ENCODE measurements around the gene GABRA4.

GABRA4 gene

DNA sequence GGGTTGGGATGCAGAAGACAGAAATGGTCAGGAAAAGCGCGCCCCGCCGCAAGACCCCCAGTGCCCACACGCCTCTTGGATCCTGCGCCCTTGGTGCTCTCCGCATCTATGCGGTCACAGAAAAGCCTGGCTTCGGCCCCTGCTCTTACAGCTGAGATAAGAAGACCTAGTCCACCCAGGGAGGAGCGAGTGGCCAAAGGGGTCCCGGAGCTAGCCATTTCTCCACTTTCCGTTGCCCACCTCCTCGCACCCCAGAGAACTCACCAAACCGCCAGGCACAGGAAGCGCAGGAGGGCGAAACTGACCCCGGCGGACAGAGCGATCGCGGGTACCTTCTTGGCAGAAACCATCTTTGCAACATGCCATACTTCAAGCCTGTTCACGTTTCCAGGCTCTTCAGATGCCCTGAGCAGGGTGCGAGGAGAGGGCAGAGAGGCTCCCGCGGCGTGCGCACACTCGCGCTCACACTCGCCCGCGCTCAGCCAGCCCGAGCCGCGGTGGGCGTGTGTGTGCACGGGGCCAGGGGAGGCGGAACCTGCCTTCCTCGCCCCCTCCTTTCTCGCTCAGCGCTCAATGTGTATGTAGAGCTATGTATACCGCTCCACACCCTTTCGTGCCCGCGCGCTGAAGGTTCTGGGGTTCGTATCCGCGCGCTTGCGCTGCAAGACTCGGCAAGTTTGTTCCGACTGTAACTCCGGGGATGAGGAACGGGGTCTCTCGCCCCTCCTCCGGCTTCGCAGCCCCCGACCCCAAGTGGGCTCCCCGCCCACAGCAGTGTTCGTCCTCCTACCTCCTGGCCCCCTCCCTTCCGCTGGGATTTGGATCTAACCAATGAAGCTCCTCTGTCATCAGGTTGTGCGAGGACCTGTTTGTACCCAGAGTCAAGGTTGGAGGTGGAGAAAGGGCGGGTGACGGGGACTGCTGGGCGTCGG, at the start of gene GABRA4:
Gene GABRA4 (minus strand): TSS at position 507 of the 932 bp plus-strand sequence. CDS start 157 bp downstream, at position 350.
- H3K9me3 ChIP-seq (ENCODE audit: low read length): no peaks in the 10 kb centered on the region
- H3K4me3 ChIP-seq (ENCODE audit: low read length): no peak within 1 kb of the TSS
- no peaks in the 10 kb centered on the region for H3K4me1 ChIP-seq (ENCODE audit: insufficient read depth, low read length)
- no peak within 1 kb of the TSS for H2AFZ ChIP-seq (ENCODE audit: low read depth, low read length)
- peaks cover 41% of the 10 kb centered on the region for H3K27me3 ChIP-seq (ENCODE audit: insufficient read depth, low read length)
- H3K36me3 ChIP-seq (ENCODE audit: insufficient read depth, low read length): no peaks in the 10 kb centered on the region

DNA sequence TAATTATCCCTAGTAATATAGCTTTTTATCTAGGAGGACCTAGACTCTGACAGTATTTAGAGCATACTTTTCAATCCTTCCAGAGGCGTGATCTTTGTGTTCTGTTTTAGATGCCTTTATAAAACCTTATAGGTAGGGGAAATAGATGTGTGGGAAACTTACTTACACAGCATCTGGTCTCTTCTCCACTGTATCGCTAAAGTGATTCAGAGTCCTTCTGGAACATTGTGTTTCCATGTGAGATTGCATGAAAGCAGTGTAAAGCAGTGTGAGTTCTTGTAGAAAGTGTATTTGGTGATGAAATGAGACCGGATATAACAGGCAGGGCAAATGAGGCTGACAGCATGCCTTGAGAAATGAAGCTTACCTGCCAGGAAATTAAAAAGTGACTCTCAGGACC, 47.4 kb upstream of the GABRA4 start:
- H3K4me1 ChIP-seq (ENCODE audit: insufficient read depth, low read length): no peaks in the 10 kb centered on the region
- no peaks in the 10 kb centered on the region for H3K27me3 ChIP-seq (ENCODE audit: insufficient read depth, low read length)
- H2AFZ ChIP-seq (ENCODE audit: low read depth, low read length): no peak overlapping the region
- H3K4me3 ChIP-seq (ENCODE audit: low read length): no peak overlapping the region
- H3K9me3 ChIP-seq (ENCODE audit: low read length): no peaks in the 10 kb centered on the region
- no peaks in the 10 kb centered on the region for H3K36me3 ChIP-seq (ENCODE audit: insufficient read depth, low read length)

DNA sequence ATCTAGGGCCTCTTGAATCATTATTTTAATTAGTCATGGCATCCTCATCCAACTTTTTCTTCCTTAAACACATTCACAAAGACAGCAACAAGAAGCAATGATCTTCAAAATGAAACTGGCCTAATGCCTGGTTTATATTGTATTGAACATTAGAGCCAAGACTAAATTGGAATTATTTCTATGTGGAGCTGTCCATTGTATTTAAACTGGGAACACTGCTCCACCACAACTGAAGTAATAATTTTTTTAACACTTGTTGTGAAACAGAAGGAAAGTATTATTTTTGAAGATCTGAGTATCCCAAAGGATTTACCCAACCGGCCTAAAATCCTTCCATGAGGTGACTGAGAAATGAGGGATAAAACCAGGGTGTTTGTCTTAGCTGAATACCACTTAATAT, 44.9 kb upstream of the GABRA4 start:
- H2AFZ ChIP-seq (ENCODE audit: low read depth, low read length): no peak overlapping the region
- H3K4me3 ChIP-seq (ENCODE audit: low read length): no peak overlapping the region
- H3K4me1 ChIP-seq (ENCODE audit: insufficient read depth, low read length): no peaks in the 10 kb centered on the region
- no peaks in the 10 kb centered on the region for H3K27me3 ChIP-seq (ENCODE audit: insufficient read depth, low read length)
- H3K36me3 ChIP-seq (ENCODE audit: insufficient read depth, low read length): no peaks in the 10 kb centered on the region
- H3K9me3 ChIP-seq (ENCODE audit: low read length): no peaks in the 10 kb centered on the region

DNA sequence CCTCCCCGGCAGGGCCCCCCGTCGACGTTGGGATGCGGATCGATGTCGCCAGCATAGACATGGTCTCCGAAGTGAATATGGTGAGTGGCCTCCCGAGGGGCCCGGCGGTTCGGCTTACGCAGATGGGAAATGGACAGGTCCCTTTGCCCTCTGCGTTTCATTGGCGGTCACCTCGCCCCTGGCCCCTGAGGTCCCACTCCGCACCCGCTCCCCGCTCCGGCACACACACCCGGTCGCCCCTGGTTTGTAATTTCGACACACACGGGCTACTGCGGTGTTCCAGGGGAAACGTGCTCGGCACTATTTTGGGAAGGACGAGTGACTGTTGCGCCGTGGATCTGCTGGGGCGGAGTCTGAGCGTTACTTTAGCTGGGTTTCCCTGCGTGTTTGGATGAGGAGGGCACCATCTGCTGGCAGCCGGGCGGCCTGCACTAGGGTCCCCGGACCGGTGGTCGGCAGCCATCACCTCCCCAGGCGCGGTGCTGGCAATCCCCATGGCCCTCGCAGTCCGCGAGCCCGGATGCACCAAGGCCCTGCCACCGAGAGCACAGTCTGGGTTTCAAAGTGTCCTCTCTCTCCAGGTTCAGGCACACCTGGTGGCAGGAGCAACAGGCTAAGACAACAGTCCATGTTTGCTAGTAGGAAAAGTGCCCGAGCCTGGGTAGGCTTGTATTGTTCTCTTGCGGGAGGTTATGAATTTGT, 39.2 kb upstream of the GABRA4 start:
- H2AFZ ChIP-seq (ENCODE audit: low read depth, low read length): peak overlapping the region; percentile 36
- peak overlapping the region; percentile 52 for H3K4me3 ChIP-seq (ENCODE audit: low read length)
- no peaks in the 10 kb centered on the region for H3K9me3 ChIP-seq (ENCODE audit: low read length)
- peaks cover 7% of the 10 kb centered on the region for H3K4me1 ChIP-seq (ENCODE audit: insufficient read depth, low read length)
- no peaks in the 10 kb centered on the region for H3K36me3 ChIP-seq (ENCODE audit: insufficient read depth, low read length)
- peaks cover 20% of the 10 kb centered on the region for H3K27me3 ChIP-seq (ENCODE audit: insufficient read depth, low read length)

DNA sequence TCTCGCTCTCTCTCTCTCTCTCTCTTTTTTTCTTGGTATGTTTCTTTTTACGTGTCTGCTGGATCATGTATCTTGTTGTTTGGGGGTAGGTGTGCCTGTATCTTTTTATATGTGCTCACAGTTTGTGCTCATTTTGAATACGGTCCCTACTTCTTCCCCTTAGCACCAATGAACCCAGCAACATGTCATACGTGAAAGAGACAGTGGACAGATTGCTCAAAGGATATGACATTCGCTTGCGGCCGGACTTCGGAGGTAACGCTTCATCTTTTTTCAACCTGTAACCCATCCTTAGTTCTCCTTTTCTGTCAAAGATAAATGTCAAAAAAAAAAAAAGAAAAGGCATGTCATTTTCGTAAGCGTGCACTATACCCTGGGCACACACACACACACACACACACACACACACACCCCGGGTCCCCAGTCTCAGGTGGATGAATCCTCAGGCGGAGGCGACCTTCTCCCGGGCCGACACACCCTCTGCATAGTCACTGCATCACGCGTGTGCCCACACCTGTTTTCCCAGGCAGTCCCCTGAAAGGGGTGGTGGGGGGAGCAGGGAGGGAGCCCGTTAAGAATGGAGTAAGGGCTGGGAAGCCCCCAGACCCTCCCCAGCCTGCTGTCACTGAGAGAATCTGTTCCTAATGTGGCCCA, 38.5 kb upstream of the GABRA4 start:
- Histone ChIP-seq H2AFZ (ENCODE audit: low read depth, low read length) (peak overlapping the region; percentile 36), H3K27me3 (ENCODE audit: insufficient read depth, low read length) (peaks cover 20% of the 10 kb centered on the region), H3K9me3 (ENCODE audit: low read length) (no peaks in the 10 kb centered on the region), H3K4me1 (ENCODE audit: insufficient read depth, low read length) (peaks cover 7% of the 10 kb centered on the region), H3K4me3 (ENCODE audit: low read length) (peak overlapping the region; percentile 52), H3K36me3 (ENCODE audit: insufficient read depth, low read length) (no peaks in the 10 kb centered on the region)

DNA sequence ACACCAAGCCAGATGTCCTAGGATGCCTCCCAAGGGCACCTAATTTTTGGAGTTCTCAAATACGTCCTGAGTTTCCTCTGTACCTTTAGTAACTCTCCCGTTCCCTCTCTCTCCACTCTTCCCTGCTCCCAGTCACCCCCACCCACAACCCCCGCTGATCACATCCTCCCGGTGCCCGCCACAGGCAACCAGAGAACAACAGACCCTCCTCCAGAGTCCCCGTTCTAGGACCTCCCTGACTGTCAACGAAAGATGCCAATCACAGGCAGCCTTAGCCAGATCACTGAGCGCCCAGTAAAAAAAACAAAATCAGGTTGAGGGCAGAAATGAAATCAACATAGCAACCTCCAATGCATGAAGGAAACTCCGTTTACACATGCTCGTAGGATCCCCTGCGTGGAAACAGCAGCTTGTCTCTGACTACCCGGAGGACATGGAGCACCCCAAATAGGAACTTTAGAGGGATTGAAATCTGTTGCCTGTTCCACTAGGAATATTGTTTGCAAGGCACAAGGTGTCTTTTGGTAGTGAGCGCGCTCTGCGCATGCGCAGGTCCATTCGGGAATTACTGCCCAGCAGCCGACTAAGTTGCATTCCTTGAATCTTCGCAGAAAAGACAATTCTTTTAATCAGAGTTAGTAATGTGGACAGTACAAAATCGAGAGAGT, 37.8 kb upstream of the GABRA4 start, which contains the start of gene GABRB1:
Gene GABRB1 (plus strand): TSS at position 557 of the 668 bp plus-strand sequence.
- Histone ChIP-seq H3K36me3 (ENCODE audit: insufficient read depth, low read length) (no peaks in the 10 kb centered on the region), H2AFZ (ENCODE audit: low read depth, low read length) (peak within 1 kb of the TSS; percentile 36), H3K4me3 (ENCODE audit: low read length) (peak within 1 kb of the TSS; percentile 52), H3K27me3 (ENCODE audit: insufficient read depth, low read length) (peaks cover 20% of the 10 kb centered on the region), H3K9me3 (ENCODE audit: low read length) (no peaks in the 10 kb centered on the region), H3K4me1 (ENCODE audit: insufficient read depth, low read length) (peaks cover 7% of the 10 kb centered on the region)

DNA sequence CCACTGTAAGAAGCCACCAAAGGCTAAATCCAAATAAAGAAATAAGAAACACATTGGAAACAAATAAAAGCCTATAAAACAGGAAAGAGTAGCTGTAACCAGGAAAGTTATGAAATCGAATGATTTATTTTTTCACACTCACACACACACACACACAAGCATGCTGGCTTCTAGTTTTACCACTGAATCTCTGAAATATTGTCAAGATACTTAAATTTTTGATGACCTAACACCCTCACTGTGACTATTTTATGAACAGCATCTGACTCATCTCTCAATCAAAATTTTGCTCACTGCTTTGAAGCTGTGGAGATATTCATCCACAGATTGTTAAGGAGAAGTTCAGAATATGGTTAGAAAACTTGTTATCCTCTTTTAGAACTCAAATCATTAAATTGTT, 24.1 kb upstream of the GABRA4 start:
- Histone ChIP-seq H3K4me1 (ENCODE audit: insufficient read depth, low read length) (no peaks in the 10 kb centered on the region), H3K9me3 (ENCODE audit: low read length) (no peaks in the 10 kb centered on the region), H3K27me3 (ENCODE audit: insufficient read depth, low read length) (no peaks in the 10 kb centered on the region), H3K4me3 (ENCODE audit: low read length) (no peak overlapping the region), H3K36me3 (ENCODE audit: insufficient read depth, low read length) (no peaks in the 10 kb centered on the region), H2AFZ (ENCODE audit: low read depth, low read length) (no peak overlapping the region)

DNA sequence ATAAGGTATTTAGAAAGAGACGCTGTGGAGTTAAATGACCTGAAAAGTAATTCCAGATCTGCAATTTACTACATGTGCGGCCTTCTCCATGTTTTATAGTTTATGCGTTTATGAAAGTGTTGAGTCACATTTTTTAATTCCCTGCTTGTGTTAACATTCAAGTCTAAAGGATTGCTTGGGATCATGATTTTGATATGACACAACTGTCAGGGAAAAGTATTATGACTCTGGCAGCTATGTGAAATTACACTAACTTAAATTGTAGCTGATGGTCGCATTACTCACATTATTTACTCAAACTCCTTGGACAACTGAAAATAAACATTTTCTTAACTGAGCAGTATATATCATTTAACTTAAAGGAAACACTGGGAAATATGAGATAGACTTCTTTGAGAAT, 23.7 kb upstream of the GABRA4 start:
- Histone ChIP-seq H2AFZ (ENCODE audit: low read depth, low read length) (no peak overlapping the region), H3K36me3 (ENCODE audit: insufficient read depth, low read length) (no peaks in the 10 kb centered on the region)

DNA sequence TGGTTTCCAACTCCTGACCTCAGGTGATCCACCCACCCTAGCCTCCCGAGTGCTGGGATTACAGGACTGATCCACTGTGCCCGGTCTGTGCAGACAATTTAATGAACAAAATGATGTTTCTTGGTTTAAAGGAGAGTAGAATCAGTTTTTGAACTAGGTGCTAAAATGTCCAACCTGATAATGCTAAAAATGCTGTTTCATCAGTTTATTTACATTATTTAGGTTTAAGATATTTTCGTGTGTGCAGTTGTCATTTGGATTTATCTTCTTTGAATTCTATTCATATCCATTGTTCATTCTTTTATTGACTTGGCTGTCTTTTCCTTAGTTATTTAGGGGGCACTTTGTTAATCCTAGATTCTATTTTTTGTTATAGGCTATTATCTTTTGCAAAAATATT, 20.0 kb upstream of the GABRA4 start:
- Histone ChIP-seq H3K4me3 (ENCODE audit: low read length) (no peak overlapping the region), H3K27me3 (ENCODE audit: insufficient read depth, low read length) (no peaks in the 10 kb centered on the region), H2AFZ (ENCODE audit: low read depth, low read length) (no peak overlapping the region), H3K36me3 (ENCODE audit: insufficient read depth, low read length) (no peaks in the 10 kb centered on the region), H3K9me3 (ENCODE audit: low read length) (no peaks in the 10 kb centered on the region), H3K4me1 (ENCODE audit: insufficient read depth, low read length) (no peaks in the 10 kb centered on the region)

More for the DNA sequence above, 23.7 kb upstream of the GABRA4 start:
- no peak overlapping the region for H3K4me3 ChIP-seq (ENCODE audit: low read length)
- no peaks in the 10 kb centered on the region for H3K27me3 ChIP-seq (ENCODE audit: insufficient read depth, low read length)
- H3K9me3 ChIP-seq (ENCODE audit: low read length): no peaks in the 10 kb centered on the region
- H3K4me1 ChIP-seq (ENCODE audit: insufficient read depth, low read length): no peaks in the 10 kb centered on the region

DNA sequence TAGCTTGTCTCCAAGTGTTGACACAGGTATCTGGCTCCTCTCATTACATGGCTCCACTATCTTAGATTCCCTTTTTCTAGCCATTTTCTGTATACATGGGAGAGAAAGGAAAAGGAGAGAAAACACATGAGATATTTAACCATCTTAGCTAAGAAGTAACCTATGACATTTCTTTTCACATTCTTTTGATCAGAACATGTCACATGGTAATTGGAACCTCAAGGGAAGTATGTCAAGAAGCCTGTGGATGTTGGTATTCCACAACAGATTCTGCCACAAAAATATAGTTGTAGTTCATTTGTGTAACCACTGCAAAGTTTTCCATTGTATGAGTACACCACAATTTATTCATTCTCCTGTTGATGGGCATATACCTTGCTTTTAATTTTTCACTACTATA, 19.3 kb upstream of the GABRA4 start:
- H2AFZ ChIP-seq (ENCODE audit: low read depth, low read length): no peak overlapping the region
- no peaks in the 10 kb centered on the region for H3K4me1 ChIP-seq (ENCODE audit: insufficient read depth, low read length)
- no peaks in the 10 kb centered on the region for H3K9me3 ChIP-seq (ENCODE audit: low read length)
- no peaks in the 10 kb centered on the region for H3K27me3 ChIP-seq (ENCODE audit: insufficient read depth, low read length)
- H3K4me3 ChIP-seq (ENCODE audit: low read length): no peak overlapping the region
- no peaks in the 10 kb centered on the region for H3K36me3 ChIP-seq (ENCODE audit: insufficient read depth, low read length)

DNA sequence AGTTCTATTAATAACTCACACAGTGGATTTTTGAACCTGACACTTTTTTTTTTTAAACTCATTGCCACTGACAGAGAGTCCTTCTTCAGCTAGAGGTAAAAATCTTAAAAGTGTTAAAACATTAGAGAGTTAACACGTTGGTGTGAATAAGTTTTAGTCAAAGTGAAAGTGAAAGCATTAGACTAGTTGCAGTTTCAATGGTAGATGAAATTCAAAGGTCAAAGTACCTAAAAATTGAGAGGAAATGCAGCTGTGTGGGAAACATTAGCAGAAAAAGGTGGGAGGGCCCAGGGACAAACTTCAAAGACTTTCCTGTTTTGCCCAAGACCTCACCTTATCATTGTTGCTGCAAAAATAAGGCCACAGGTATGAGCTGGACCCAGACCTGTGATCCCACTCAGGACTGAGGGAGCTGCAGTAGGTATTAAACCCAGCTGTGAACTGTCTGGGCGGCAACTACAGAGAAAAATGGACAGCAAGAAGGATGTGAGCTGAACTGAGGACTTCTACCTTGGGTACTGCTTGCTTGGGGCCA, 17.6 kb upstream of the GABRA4 start:
- H3K36me3 ChIP-seq (ENCODE audit: insufficient read depth, low read length): no peaks in the 10 kb centered on the region
- no peak overlapping the region for H3K4me3 ChIP-seq (ENCODE audit: low read length)
- no peaks in the 10 kb centered on the region for H3K27me3 ChIP-seq (ENCODE audit: insufficient read depth, low read length)
- H2AFZ ChIP-seq (ENCODE audit: low read depth, low read length): no peak overlapping the region
- H3K4me1 ChIP-seq (ENCODE audit: insufficient read depth, low read length): no peaks in the 10 kb centered on the region
- H3K9me3 ChIP-seq (ENCODE audit: low read length): no peaks in the 10 kb centered on the region

DNA sequence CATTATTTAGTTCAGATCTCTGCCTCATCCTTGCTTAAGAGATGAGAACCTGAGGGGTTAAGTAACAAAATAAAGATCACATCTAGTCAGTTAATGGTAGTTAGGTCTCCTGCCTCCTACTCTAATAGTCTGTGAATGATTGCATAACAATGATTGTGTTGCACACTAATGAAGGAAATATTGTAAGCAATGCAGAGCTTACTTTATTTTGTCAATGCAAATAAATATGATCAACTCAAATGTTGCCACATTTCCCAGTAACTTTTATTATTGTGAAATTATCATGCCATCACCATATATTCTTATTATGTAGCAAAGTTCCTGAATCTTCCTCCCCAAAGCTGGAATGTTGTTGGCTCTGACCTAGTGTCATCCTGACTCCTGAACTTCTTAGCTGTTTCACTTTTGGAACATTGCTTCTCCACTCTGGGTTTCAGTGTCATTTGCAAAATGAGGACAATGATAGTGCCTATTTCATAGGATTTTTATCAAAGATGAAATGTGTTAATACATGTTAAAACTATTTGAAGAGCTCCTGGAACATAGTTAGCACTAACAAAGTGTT, 17.0 kb upstream of the GABRA4 start:
- Histone ChIP-seq H3K4me1 (ENCODE audit: insufficient read depth, low read length) (no peaks in the 10 kb centered on the region), H3K27me3 (ENCODE audit: insufficient read depth, low read length) (no peaks in the 10 kb centered on the region)

More for the DNA sequence above, 17.0 kb upstream of the GABRA4 start:
- no peaks in the 10 kb centered on the region for H3K9me3 ChIP-seq (ENCODE audit: low read length)
- no peaks in the 10 kb centered on the region for H3K36me3 ChIP-seq (ENCODE audit: insufficient read depth, low read length)
- no peak overlapping the region for H3K4me3 ChIP-seq (ENCODE audit: low read length)
- no peak overlapping the region for H2AFZ ChIP-seq (ENCODE audit: low read depth, low read length)
